ENCODE data around the gene PRR20C.
"Not testable (repeated sequence)": the region's sequence is repeated elsewhere in the genome, so short reads cannot be mapped to it uniquely, and the experiment has no call there.

The PRR20C gene

DNA sequence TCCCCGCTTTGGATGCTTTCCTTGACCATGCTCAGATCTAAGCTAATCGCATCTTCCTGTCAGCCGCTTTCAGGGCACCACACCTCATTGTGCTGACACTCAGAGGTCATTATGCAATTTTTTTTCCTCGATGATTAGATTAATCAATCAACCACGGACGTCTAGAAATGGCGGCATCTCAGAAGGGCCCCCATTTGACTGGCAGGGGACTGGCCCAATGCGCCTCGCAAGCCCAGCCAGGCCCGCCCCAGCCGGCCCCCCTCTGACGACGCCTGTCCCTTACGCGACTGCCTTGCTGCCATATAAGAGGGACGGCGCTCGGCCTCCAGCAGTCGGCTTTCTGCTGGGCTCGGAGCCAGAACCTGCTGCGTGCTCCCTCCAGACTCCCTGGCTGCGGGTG lies at the start of gene PRR20C:
Gene PRR20C (plus strand): TSS at position 301 of the 400 bp plus-strand sequence. CDS start 387 bp downstream, outside the sequence.
- not testable (repeated sequence) for H3K4me3 ChIP-seq (ENCODE audit: low read depth, low read length)

DNA sequence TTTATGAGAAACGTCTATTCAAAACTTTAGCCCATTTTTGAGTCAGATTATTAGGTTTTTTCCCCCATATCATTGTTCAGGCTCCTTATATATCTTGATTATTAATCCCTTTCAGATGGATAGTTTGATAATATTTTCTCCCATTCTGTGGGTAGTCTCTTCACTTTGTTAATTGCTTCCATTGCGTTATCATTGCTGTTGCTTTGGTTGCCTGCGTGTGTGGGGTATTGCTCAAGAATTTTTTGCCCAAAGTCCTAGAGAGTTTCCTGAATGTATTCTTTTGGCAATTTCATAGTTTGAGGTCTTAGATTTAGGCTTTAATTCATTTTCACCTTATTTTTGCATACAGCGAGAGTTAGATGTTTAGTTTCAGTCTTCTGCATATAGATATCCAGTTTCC lies 38.9 kb upstream of the PRR20C start:
- TF ChIP-seq, protein P1, sequence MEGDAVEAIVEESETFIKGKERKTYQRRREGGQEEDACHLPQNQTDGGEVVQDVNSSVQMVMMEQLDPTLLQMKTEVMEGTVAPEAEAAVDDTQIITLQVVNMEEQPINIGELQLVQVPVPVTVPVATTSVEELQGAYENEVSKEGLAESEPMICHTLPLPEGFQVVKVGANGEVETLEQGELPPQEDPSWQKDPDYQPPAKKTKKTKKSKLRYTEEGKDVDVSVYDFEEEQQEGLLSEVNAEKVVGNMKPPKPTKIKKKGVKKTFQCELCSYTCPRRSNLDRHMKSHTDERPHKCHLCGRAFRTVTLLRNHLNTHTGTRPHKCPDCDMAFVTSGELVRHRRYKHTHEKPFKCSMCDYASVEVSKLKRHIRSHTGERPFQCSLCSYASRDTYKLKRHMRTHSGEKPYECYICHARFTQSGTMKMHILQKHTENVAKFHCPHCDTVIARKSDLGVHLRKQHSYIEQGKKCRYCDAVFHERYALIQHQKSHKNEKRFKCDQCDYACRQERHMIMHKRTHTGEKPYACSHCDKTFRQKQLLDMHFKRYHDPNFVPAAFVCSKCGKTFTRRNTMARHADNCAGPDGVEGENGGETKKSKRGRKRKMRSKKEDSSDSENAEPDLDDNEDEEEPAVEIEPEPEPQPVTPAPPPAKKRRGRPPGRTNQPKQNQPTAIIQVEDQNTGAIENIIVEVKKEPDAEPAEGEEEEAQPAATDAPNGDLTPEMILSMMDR (IDR thresholded peaks at IDR 0.05; ENCODE audit: borderline replicate concordance, insufficient read depth, low read depth, low read length), result no peak
- no peak overlapping the region for H3K4me3 ChIP-seq (ENCODE audit: low read depth, low read length)

DNA sequence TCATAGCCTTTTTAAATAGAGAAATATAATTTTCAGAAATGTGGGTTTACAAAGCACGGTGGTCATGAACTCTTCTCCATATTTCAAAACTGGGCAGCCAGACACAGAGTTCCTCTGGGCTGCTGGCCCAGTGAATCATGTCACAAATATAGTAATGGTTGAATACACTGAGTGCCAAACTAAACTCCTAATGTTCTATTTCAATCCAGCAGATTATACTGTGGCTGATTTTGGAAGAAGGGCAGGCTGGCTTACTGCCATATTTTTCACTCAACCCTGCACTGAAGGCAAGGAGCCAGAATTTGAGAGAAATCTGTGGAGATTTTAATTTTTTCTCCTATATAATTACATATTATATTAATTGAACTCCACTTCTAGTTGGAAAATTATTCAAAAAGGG lies 30.2 kb upstream of the PRR20C start:
- H3K4me3 ChIP-seq (ENCODE audit: low read depth, low read length), result no peak overlapping the region
- TF ChIP-seq, protein P1 (IDR thresholded peaks at IDR 0.05; ENCODE audit: borderline replicate concordance, insufficient read depth, low read depth, low read length), result no peak

DNA sequence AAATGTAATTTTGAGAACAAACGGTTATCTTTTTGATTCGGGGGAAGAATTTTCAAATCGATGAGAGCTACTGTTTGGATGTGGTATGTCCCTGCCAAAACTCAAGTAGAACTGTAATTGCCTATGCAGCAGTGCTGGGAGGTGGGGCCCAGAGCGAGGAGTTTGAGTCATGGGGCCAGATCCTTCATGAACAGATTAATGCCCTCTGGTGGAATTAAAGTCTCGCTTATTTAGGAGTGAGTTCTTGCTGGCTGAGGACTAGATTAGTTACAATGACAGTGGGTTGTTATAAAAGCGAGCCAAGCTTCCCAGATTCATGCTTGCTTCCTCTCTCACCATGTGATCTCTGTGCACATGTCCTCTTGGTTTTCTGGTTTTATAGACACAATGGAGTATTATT lies 25.0 kb upstream of the PRR20C start:
- TF ChIP-seq, protein P1 (IDR thresholded peaks at IDR 0.05; ENCODE audit: borderline replicate concordance, insufficient read depth, low read depth, low read length), result no peak
- H3K4me3 ChIP-seq (ENCODE audit: low read depth, low read length), result no peak overlapping the region

DNA sequence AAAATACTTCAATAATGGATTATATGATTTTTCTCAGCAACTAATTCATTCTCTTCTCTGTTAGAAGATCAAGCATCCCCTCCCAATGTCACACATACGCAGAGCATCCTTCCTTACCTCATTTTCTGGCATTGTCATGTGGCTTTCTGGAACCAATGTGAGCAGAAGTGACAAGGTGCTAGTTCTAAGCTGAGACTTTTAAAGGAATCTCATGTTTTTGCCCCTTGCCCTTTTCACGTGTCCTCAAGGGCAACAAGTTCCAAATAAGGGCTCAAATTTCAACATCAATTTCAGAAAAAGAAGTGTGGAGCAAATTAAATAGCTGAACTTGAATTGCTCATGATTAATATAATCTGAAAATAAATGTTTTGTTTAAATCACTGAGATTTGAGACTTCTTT lies 17.8 kb upstream of the PRR20C start:
- H3K4me3 ChIP-seq (ENCODE audit: low read depth, low read length), result no peak overlapping the region
- TF ChIP-seq, protein P1 (IDR thresholded peaks at IDR 0.05; ENCODE audit: borderline replicate concordance, insufficient read depth, low read depth, low read length), result no peak

DNA sequence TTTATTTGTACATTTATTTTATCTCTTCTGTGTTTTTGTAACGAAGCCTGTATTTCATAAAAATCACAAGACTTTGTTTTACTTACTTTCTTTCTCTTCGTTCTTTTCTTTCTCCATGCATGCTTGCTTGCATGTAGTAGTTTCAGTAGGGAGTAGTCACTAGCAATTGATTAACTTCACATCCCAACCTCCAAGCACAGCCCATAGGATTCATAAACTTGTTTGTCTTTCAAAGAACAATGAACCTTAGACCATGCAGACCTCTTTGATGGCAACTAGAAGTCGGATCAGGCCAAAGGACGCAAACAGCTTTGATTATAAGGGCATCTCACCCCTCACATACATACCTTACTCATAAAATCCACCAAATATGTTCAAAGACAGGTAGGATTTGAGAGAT lies 16.3 kb upstream of the PRR20C start:
- H3K4me3 ChIP-seq (ENCODE audit: low read depth, low read length), result no peak overlapping the region
- TF ChIP-seq, protein P1 (IDR thresholded peaks at IDR 0.05; ENCODE audit: borderline replicate concordance, insufficient read depth, low read depth, low read length), result no peak

DNA sequence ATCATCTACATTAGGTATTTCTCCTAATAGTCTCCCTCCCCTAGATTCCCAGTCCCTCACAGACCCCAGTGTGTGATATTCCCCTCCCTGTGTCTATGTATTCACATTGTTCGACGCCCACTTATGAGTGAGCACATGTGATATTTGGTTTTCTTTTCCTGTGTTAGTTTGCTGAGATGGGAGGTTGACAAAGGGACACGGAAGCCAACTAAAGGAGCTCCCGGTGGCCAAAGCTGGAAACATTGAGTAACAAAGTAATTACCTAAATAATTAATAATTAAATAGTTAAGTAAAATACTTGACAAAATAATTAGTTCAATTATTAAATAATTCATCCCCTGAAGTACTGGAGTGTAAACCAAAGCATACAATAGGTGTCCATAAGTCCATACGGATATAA lies 14.9 kb upstream of the PRR20C start:
- TF ChIP-seq, protein P1 (IDR thresholded peaks at IDR 0.05; ENCODE audit: borderline replicate concordance, insufficient read depth, low read depth, low read length), result no peak
- H3K4me3 ChIP-seq (ENCODE audit: low read depth, low read length), result no peak overlapping the region

DNA sequence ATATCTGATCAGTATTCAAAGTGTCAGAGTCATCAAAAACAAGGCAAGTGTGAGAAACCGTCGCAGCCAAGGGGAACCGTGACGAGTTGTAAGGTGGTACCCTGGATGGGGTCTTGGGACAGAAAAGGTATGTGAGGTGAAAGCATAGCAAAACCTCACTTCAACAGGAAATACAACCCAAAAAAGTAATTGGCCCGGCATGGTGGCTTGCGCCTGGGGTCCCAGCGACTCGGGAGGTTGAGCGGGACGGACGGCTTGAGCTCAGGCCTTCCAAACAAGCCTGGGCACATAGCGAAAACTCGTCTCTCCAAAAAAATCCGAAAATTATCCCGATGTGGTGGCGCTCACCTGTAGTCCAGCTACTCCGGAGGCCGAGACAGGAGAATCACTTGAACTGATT lies 14.1 kb upstream of the PRR20C start:
- H3K4me3 ChIP-seq (ENCODE audit: low read depth, low read length), result not testable (repeated sequence)

DNA sequence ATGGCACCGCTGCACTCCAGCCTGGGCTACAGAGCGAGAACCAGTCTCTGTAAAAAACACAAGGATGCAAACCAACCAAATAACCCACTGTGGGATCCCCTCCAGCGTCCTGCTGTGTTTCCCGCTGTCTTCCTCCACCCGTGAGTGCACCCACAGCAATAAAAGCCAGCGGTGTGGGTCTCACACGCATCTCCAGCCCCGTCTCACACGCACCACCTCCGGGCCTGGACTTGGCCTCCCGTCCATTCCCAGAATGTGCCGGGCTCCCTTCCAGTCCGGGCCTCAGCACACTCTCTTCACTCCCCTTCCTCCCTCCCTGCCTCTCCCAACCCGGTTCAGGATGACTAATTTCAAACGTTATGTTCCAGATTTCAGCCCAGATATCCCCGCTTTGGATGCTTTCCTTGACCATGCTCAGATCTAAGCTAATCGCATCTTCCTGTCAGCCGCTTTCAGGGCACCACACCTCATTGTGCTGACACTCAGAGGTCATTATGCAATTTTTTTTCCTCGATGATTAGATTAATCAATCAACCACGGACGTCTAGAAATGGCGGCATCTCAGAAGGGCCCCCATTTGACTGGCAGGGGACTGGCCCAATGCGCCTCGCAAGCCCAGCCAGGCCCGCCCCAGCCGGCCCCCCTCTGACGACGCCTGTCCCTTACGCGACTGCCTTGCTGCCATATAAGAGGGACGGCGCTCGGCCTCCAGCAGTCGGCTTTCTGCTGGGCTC lies 13.5 kb upstream of the PRR20C start, which contains the start of gene PRR20A:
Gene PRR20A (plus strand): TSS at position 684 of the 734 bp plus-strand sequence. CDS start 387 bp downstream, outside the sequence.
- not testable (repeated sequence) for H3K4me3 ChIP-seq (ENCODE audit: low read depth, low read length)

DNA sequence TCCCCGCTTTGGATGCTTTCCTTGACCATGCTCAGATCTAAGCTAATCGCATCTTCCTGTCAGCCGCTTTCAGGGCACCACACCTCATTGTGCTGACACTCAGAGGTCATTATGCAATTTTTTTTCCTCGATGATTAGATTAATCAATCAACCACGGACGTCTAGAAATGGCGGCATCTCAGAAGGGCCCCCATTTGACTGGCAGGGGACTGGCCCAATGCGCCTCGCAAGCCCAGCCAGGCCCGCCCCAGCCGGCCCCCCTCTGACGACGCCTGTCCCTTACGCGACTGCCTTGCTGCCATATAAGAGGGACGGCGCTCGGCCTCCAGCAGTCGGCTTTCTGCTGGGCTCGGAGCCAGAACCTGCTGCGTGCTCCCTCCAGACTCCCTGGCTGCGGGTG lies 6.7 kb upstream of the PRR20C start, which contains the start of gene PRR20B:
Gene PRR20B (plus strand): TSS at position 301 of the 400 bp plus-strand sequence. CDS start 387 bp downstream, outside the sequence.
- H3K4me3 ChIP-seq (ENCODE audit: low read depth, low read length), result not testable (repeated sequence)

DNA sequence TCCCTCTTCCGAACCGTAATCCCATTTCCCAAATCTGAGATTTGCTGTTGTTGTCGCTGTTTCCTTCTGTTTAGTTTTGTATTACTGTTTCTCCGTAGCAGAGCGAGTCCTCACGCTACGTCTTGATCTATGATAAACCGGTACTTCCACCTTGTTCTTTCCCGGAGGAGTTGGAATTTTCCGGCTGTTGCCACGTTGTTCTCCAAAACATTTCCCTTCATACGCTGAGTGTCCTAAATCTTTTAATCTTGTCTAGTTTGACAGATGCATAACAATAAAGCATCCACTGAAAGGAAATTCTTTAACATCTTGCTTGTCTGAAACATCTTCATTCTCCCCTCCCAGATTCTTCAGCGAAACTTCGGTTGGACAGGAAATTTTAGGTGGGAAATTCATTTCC lies 5.8 kb upstream of the PRR20C start:
- not testable (repeated sequence) for H3K4me3 ChIP-seq (ENCODE audit: low read depth, low read length)

DNA sequence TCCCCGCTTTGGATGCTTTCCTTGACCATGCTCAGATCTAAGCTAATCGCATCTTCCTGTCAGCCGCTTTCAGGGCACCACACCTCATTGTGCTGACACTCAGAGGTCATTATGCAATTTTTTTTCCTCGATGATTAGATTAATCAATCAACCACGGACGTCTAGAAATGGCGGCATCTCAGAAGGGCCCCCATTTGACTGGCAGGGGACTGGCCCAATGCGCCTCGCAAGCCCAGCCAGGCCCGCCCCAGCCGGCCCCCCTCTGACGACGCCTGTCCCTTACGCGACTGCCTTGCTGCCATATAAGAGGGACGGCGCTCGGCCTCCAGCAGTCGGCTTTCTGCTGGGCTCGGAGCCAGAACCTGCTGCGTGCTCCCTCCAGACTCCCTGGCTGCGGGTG lies 6.5 kb downstream of the PRR20C start, which contains the start of gene PRR20D:
Gene PRR20D (plus strand): TSS at position 301 of the 400 bp plus-strand sequence. CDS start 387 bp downstream, outside the sequence.
- not testable (repeated sequence) for H3K4me3 ChIP-seq (ENCODE audit: low read depth, low read length)

Data from GM12875 (cell line).